Muscle layer of duodenum (tissue), 2 donors: ENCODE data around the gene PRKAR1B.
"Not testable (repeated sequence)": the region's sequence is repeated elsewhere in the genome, so short reads cannot be mapped to it uniquely, and the experiment has no call there.

Source experiments
- H3K27ac ChIP-seq: one replicate; pipeline ENCODE4 v1.7.0; 2013; ENCODE audit warnings: mild to moderate bottlenecking, low read length
- H3K27me3 ChIP-seq: one replicate; pipeline ENCODE4 v1.7.0; 2013; ENCODE audit warnings: low read depth, mild to moderate bottlenecking, control low read depth, low read length
- H3K36me3 ChIP-seq, 2 donors: one replicate each; pipeline ENCODE4 v1.7.0; 2013; ENCODE audit warnings: low read length in 2 of 2, control low read depth in 1 of 2, mild to moderate bottlenecking in 1 of 2; ENCODE audit not compliant: insufficient read depth in 2 of 2, control insufficient read depth in 1 of 2
- H3K4me1 ChIP-seq, 2 donors: one replicate each; pipeline ENCODE4 v1.7.0; 2013; ENCODE audit warnings: low read length in 2 of 2, mild to moderate bottlenecking in 2 of 2, control low read depth in 1 of 2, moderate library complexity in 1 of 2; ENCODE audit not compliant: insufficient read depth in 2 of 2, control insufficient read depth in 1 of 2
- H3K4me3 ChIP-seq, 2 donors: one replicate each; pipeline ENCODE4 v1.7.0; 2013; ENCODE audit warnings: low read length in 2 of 2, low read depth in 1 of 2, mild to moderate bottlenecking in 1 of 2
- H3K9me3 ChIP-seq, 2 donors: one replicate each; pipeline ENCODE4 v1.7.0; 2013; ENCODE audit warnings: low read length in 2 of 2, control low read depth in 1 of 2, mild to moderate bottlenecking in 1 of 2; ENCODE audit not compliant: control insufficient read depth in 1 of 2
- donor health status: healthy.

Gene PRKAR1B

DNA sequence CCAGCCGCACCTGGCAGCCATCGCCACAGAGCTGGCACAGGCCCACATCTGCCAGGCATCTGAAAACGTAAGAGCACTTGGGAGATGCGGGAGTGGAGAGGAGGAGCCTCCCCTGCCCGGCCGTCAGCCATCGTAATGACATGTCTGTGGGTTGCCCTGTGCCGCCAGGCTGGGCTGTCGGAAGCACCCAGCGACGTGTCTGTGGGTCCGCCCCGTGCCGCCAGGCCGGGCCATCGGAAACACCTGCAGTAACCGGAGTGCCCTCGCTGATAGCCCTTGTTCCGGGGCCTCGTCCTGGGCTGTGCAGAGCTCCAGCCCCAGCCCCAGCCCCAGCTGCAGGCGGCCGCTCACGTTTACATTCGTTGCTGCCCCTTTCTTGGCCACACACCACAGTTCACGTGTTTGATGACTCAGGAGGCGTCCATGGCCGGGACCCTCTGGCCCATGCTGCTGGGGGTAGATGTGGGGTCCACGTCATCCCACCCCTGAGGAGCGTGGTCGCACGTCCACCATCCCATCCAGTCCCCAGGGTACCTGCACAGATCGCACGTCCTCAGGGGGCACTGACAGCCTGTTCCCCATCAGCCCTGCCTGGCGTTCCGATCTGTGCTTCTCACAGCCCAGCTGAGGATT is 30.0 kb upstream of the PRKAR1B start:
- Histone ChIP-seq H3K4me3 (no peak overlapping the region), H3K36me3 (peaks cover 23 to 58% of the 10 kb centered on the region in 2 donors), H3K27ac (no peak overlapping the region), H3K4me1 (no peaks in the 10 kb centered on the region), H3K9me3 (no peaks in the 10 kb centered on the region), H3K27me3 (no peaks in the 10 kb centered on the region)

DNA sequence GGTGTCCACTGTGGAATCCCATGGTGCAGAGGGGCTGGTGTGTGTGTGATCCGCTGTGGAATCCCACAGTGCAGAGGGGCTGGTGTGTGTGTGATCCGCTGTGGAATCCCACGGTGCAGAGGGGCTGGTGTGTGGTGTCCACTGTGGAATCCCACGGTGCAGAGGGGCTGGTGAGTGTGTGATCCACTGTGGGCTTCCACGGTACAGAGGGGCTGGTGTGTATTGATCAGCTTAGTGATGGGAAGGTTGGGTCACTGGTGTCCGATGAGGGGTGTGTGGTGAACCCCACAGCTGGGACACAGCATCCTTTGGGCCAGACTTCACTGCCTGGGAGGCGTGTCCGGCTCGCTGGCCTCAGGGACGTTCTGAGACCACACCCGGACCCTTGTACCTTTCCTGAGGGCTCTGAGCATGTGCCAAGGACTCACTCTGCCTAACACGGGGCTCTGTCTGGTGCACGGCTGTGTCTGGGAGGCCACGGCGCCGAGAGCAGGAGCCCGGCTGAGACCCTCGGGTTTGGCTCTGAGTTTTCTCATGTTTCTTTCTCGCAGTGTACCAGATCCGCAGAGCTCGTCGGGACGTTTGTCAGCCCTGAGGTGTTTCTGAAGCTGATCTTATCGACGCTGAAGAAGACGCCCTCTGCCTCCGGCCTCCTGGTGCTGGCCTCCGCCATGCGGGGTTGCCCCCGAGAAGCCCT is 29.3 kb upstream of the PRKAR1B start:
- no peaks in the 10 kb centered on the region for H3K4me1 ChIP-seq
- H3K36me3 ChIP-seq: peaks cover 24 to 57% of the 10 kb centered on the region in 2 donors
- no peak overlapping the region for H3K4me3 ChIP-seq
- H3K27ac ChIP-seq: no peak overlapping the region
- no peaks in the 10 kb centered on the region for H3K9me3 ChIP-seq
- no peaks in the 10 kb centered on the region for H3K27me3 ChIP-seq

DNA sequence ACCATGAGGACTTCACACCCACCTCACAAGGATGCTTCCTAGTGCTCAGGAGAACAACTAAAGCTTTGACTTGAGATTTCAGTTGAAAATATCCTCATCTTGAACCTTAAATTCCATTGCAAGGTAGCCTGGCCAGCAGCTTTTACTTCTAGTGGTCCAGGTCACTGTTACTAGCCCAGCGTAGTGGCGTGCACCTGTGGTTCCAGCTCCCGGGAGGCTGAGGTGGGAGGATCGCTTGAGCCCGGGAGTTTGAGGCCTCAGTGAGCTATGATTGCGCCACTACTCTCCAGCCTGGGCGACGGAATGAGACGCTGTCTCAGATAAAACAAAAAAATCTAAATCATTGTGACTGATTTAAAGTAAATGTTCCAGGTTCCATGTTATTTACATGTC is 28.3 kb upstream of the PRKAR1B start:
- H3K27me3 ChIP-seq: no peaks in the 10 kb centered on the region
- H3K4me1 ChIP-seq: no peaks in the 10 kb centered on the region
- no peak overlapping the region for H3K4me3 ChIP-seq
- H3K36me3 ChIP-seq: peaks cover 24 to 57% of the 10 kb centered on the region in 2 donors
- H3K27ac ChIP-seq: no peak overlapping the region
- no peaks in the 10 kb centered on the region for H3K9me3 ChIP-seq

DNA sequence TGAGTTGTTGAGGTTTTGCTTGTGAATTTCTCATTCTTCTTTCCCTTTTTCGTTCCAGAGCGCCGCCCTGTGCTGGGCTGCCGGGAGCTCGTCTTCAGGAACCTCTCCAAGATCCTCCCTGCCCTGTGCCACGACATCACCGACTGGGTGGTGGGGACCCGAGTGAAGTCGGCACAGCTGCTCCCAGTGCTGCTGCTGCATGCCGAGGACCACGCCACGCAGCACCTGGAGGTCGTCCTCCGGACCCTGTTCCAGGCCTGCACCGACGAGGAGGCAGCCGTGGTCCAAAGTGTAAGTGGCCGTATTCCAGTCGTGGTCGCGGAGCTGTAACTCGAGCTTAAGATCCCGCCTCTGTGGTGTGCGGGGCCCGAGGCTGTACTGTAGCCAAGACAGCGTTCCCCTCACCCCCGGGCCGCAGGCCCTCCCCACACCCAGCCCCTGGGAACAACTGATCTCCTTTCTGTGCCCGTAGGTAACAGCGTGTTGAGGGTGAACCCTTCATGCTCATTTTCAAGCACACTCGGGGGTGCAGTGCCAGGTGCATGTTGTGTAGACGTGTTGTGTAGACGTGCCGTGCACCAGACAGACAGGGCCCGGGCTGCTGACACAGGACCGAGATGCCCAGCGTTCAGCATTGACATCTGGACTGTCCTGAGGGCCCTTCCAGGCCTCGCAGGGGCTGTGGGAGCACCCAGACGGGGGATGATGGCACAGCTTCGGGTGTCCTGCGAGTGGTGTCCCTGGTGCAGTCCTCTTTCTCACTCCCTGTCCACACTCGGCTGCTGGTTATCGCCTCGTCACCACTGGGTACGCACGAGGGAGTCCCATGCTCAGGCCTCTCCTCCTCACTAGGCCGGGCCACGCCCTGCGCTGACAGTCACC is 27.7 kb upstream of the PRKAR1B start:
- Histone ChIP-seq H3K27me3 (no peaks in the 10 kb centered on the region), H3K27ac (no peak overlapping the region), H3K9me3 (no peaks in the 10 kb centered on the region), H3K36me3 (peaks cover 24 to 57% of the 10 kb centered on the region in 2 donors), H3K4me1 (no peaks in the 10 kb centered on the region), H3K4me3 (no peak overlapping the region)

DNA sequence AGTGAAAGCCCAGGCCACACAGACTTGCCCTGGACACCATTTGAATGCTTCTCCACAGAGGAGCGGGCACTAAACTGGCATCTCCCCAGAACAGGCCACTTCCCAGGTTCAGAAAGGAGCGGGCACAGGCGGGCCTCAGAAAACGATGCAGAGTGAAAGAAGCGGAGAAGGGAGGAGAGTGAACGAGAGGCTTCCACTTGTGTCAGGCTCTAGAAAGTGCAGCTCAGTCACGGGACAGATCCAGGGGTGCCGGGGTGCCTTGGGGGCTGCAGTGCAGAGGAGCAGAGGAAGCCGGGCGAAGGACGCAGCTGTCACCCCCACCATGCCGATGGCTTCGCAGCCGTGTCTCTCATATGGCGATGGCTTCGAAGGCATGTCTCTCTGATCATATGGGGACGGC is 26.1 kb upstream of the PRKAR1B start:
- no peak overlapping the region for H3K27ac ChIP-seq
- H3K4me1 ChIP-seq: no peaks in the 10 kb centered on the region
- no peaks in the 10 kb centered on the region for H3K9me3 ChIP-seq
- H3K27me3 ChIP-seq: no peaks in the 10 kb centered on the region
- peaks cover 24 to 46% of the 10 kb centered on the region in 2 donors for H3K36me3 ChIP-seq
- H3K4me3 ChIP-seq: no peak overlapping the region

DNA sequence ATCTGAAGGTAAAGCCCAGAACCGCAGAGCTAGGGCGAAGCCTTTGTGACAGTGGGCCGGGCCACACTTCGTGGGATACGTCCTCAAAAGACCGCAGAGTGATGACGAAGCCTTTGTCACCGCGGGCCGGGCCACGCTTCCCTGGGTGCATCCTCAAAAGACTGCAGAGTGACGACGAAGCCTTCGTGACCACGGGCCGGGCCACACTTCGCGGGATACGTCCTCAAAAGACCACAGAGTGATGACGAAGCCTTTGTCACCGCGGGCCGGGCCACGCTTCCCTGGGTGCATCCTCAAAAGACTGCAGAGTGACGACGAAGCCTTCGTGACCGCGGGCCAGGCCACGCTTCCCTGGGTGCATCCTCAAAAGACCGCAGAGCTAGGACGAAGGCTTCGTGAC is 25.2 kb upstream of the PRKAR1B start:
- H3K4me3 ChIP-seq, H3K27me3 ChIP-seq, H3K27ac ChIP-seq, H3K9me3 ChIP-seq, H3K4me1 ChIP-seq: not testable (repeated sequence)
- H3K36me3 ChIP-seq: peaks cover 18 to 37% of the 10 kb centered on the region in 2 donors

DNA sequence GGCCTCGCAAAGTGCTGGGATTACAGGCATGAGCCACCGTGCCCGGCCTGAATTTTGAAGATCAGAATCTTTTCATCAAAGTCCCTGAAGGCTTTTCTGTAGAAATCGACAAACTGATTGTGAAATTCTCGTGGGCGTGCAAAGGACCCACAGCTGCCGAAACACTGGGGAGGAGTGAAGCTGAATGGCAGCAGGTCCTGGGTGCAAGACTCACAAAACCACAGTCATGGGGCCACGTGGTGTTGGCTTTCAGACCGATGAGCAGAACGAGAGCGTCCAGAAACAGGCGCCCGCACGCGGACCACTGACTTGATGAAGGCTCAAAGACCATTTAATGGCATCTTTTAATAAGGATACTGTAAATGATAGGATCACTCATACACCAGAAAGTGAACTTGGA is 24.7 kb upstream of the PRKAR1B start:
- H3K36me3 ChIP-seq: peaks cover 14 to 33% of the 10 kb centered on the region in 2 donors
- no peaks in the 10 kb centered on the region for H3K27me3 ChIP-seq
- no peak overlapping the region for H3K4me3 ChIP-seq
- no peaks in the 10 kb centered on the region for H3K9me3 ChIP-seq
- H3K4me1 ChIP-seq: no peaks in the 10 kb centered on the region
- no peak overlapping the region for H3K27ac ChIP-seq

DNA sequence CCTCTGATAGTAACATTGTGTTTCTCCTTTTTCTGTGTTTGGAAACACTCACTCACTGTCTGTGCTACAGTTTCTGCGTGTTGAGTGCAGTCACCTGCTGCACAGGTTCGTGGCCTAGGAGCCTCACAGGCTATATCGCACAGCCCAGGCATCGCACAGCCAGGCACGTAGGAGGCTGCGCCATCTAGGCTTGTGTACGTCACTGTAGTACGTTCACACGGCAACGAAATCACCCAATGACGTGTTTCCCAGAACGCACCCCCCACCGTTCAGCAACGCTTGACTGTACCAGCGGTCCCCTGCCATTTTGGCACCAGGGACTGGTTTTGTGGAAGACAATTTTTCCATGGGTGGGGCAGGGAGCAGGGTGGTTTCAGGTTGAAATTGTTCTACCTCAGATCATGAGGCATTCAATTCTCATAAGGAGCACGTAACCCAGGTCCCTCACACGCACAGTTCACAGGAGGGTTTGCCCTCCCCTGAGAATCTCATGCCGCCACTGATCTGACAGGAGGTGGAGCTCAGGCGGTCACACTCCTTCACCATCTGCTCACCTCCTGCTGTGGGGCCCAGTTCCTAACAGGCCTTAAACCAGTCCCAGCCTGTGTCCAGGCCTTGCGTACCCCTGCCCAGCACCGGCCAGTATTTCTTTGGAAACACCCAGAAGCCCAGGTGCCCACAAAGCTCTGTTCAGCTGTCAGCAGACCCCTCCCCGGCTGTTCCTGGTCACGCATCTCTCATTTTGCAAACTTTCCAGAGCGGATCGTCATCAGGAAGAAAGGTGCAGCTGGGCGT is 23.2 kb upstream of the PRKAR1B start:
- no peaks in the 10 kb centered on the region for H3K9me3 ChIP-seq
- H3K27me3 ChIP-seq: no peaks in the 10 kb centered on the region
- no peak overlapping the region for H3K4me3 ChIP-seq
- peaks cover 14 to 26% of the 10 kb centered on the region in 2 donors for H3K36me3 ChIP-seq
- no peaks in the 10 kb centered on the region for H3K4me1 ChIP-seq
- no peak overlapping the region for H3K27ac ChIP-seq

DNA sequence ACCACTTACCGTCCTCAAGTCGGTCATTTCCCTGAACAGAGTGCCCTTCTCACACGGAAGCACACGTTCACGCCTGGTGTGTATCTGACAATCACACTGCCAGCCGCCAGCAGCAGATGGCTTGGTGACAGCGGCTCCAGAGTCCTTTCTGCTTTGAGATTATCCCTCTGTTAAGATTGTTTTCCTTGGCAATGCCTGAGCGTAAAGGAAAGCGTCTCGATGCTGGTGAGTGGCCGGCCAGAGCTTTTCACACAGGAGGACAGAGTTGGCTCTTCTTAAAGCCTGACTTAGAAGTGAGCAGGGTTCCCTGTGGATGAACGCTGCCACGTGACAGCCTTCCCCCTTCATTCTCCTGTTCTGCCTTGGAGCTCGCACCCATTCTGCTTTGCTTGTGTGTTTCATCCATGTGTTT is 22.1 kb upstream of the PRKAR1B start:
- no peaks in the 10 kb centered on the region for H3K9me3 ChIP-seq
- no peak overlapping the region for H3K27ac ChIP-seq
- peaks cover 11 to 21% of the 10 kb centered on the region in 2 donors for H3K36me3 ChIP-seq
- no peaks in the 10 kb centered on the region for H3K4me1 ChIP-seq
- no peaks in the 10 kb centered on the region for H3K27me3 ChIP-seq
- H3K4me3 ChIP-seq: no peak overlapping the region

DNA sequence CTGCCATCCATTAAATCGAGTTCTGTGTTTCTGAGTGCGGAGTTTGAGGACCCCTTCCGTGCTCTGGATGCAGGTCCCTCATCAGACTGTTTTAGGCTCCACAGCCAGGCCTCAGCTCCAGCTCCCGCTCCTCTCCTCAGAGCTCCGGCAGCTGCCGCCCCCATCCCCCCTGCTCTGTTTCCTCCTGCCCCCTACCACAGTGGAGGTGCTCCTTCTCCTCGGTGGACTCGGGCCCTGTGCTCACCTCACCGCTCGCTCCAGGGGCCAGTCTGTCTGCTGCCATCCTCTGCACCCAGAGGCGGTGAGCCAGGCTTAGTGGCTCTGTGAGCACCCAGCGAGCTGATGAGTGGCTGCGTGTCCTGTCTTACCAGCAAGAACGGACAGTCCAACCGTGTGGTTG is 21.4 kb upstream of the PRKAR1B start:
- H3K27me3 ChIP-seq: no peaks in the 10 kb centered on the region
- H3K36me3 ChIP-seq: peaks cover 11 to 21% of the 10 kb centered on the region in 2 donors
- H3K4me3 ChIP-seq: no peak overlapping the region
- H3K4me1 ChIP-seq: no peaks in the 10 kb centered on the region
- H3K27ac ChIP-seq: no peak overlapping the region
- H3K9me3 ChIP-seq: no peaks in the 10 kb centered on the region

DNA sequence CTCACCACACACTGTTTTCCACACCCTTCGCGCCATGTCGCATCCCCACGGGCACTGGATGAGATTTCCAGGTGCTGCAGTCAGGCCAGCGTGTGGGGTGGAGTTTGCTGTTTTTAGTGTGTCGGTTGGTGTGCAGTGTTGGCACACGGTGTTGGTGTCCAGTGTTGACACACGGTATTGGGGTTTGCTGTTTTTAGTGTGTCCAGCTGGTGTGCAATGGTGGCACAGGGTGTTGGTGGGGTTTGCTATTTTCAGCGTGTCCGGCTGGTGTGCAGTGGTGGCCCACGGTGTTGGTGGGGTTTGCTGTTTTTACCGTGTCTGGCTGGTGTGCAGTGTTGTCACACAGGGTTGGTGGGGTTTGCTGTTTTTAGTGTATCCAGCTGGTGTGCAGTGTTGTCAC is 20.1 kb upstream of the PRKAR1B start:
- Histone ChIP-seq H3K27ac (no peak overlapping the region), H3K27me3 (no peaks in the 10 kb centered on the region), H3K9me3 (no peaks in the 10 kb centered on the region), H3K4me1 (no peaks in the 10 kb centered on the region), H3K36me3 (peaks cover 11 to 20% of the 10 kb centered on the region in 2 donors), H3K4me3 (no peak overlapping the region)
